HEK293 (cell line): Measurements from ENCODE around the gene LCOR.
A peak's percentile ranks its signal among the peaks of the same experiment; 100 is the strongest.

ENCODE experiments used
- CTCF ChIA-PET: fragments of 350-600 bp; formaldehyde crosslinking; extraction: SDS; loops from one replicate; lab custom pipeline; 2021; ENCODE audit warnings: antibody characterized with exemption; lab: Yijun Ruan, JAX
- POLR2A ChIA-PET: fragments of 300-600 bp; formaldehyde crosslinking; extraction: SDS; loops from one replicate; lab custom pipeline; 2020; ENCODE audit warnings: antibody characterized with exemption, inconsistent platforms; lab: Yijun Ruan, JAX
- H3K27ac ChIP-seq: fragments of 200-500 bp; sonication (Bioruptor generic); 2 replicates; pipeline ENCODE4 v1.5.1; 2014; ENCODE audit warnings: low read depth, low read length, control low read depth, inconsistent platforms; ENCODE audit errors: extremely low read depth
- H3K36me3 ChIP-seq, 2 experiments: fragments of 200-500 bp in 1 of 2; sonication (Bioruptor generic) in 1 of 2; 1 replicate in 1 of 2; 2 replicates in 1 of 2; pipeline ENCODE4 v1.5.1; 2014 to 2017; ENCODE audit warnings: inconsistent platforms in 2 of 2, low read length in 2 of 2; ENCODE audit not compliant: control insufficient read depth in 2 of 2, insufficient read depth in 1 of 2
- H3K4me1 ChIP-seq: fragments of 200-500 bp; sonication (Bioruptor generic); 2 replicates; pipeline ENCODE4 v1.5.1; 2014; ENCODE audit warnings: mild to moderate bottlenecking, low read length, inconsistent platforms; ENCODE audit not compliant: control insufficient read depth, insufficient read depth
- H3K4me3 ChIP-seq: 2 replicates; pipeline ENCODE4 v1.5.1; 2011; ENCODE audit warnings: low read depth, mild to moderate bottlenecking, control low read depth, low read length, moderate library complexity
- H3K9me3 ChIP-seq: fragments of 200-500 bp; sonication (Bioruptor generic); 2 replicates; pipeline ENCODE4 v1.5.1; 2014; ENCODE audit warnings: low read depth, low read length, inconsistent platforms; ENCODE audit not compliant: control insufficient read depth, insufficient read depth
- HOXA7 ChIP-seq: sonication (generic); formaldehyde crosslinking; IDR thresholded peaks from 2 replicates; pipeline ENCODE4 v1.8.1; 2022; ENCODE audit warnings: missing genetic modification reagents, borderline replicate concordance
- IKZF3 ChIP-seq: fragments of 450-650 bp; IDR thresholded peaks from 2 replicates; pipeline ENCODE4 v1.5.0; 2018; ENCODE audit warnings: missing biosample characterization, mild to moderate bottlenecking, missing genetic modification characterization, moderate library complexity
- SCRT2 ChIP-seq: fragments of 450-650 bp; formaldehyde crosslinking; IDR thresholded peaks from 2 replicates; pipeline ENCODE4 v1.5.1; 2016; ENCODE audit warnings: missing biosample characterization, missing genetic modification characterization
- SP7 ChIP-seq: fragments of 450-650 bp; formaldehyde crosslinking; IDR thresholded peaks from 2 replicates; pipeline ENCODE4 v1.5.1; 2016; ENCODE audit warnings: missing biosample characterization, missing genetic modification characterization
- ZNF140 ChIP-seq: fragments of 450-650 bp; formaldehyde crosslinking; IDR thresholded peaks from 2 replicates; pipeline ENCODE4 v1.5.1; 2016; ENCODE audit warnings: missing biosample characterization, missing genetic modification characterization
- ZNF2 ChIP-seq: fragments of 450-650 bp; formaldehyde crosslinking; IDR thresholded peaks from 2 replicates; pipeline ENCODE4 v1.5.1; 2016; ENCODE audit warnings: missing biosample characterization, missing genetic modification characterization
- ZNF248 ChIP-seq: fragments of 450-650 bp; formaldehyde crosslinking; IDR thresholded peaks from 2 replicates; pipeline ENCODE4 v1.5.1; 2017; ENCODE audit warnings: missing biosample characterization, missing genetic modification characterization
- ZNF341 ChIP-seq: fragments of 450-650 bp; formaldehyde crosslinking; IDR thresholded peaks from 2 replicates; pipeline ENCODE4; 2016; ENCODE audit warnings: low read depth, missing biosample characterization, missing genetic modification characterization
- ZNF350 ChIP-seq: fragments of 450-650 bp; formaldehyde crosslinking; IDR thresholded peaks from 2 replicates; pipeline ENCODE4 v1.5.0; 2017; ENCODE audit warnings: missing biosample characterization, mild to moderate bottlenecking, missing genetic modification characterization
- ZNF529 ChIP-seq: fragments of 450-650 bp; formaldehyde crosslinking; IDR thresholded peaks from 2 replicates; pipeline ENCODE4 v1.5.1; 2017; ENCODE audit warnings: missing genetic modification characterization, missing biosample characterization; ENCODE audit not compliant: insufficient replicate concordance
- ZNF596 ChIP-seq: fragments of 450-650 bp; IDR thresholded peaks from 2 replicates; pipeline ENCODE4 v1.5.0; 2018; ENCODE audit warnings: missing biosample characterization, mild to moderate bottlenecking, missing genetic modification characterization, moderate library complexity
- ZNF777 ChIP-seq: fragments of 450-650 bp; formaldehyde crosslinking; IDR thresholded peaks from 2 replicates; pipeline ENCODE4 v1.5.1; 2017; ENCODE audit warnings: missing biosample characterization, missing genetic modification characterization, borderline replicate concordance
- TF ChIP-seq, protein P1 (sequence below): fragments of 450-650 bp; formaldehyde crosslinking; IDR thresholded peaks from 2 replicates; pipeline ENCODE4 v1.5.1; 2016; ENCODE audit warnings: missing biosample characterization, missing genetic modification characterization
- TF ChIP-seq, protein P2 (sequence below): fragments of 450-650 bp; formaldehyde crosslinking; IDR thresholded peaks from 2 replicates; pipeline ENCODE4 v1.5.1; 2016; ENCODE audit warnings: missing biosample characterization, missing genetic modification characterization
- TF ChIP-seq, protein P3 (sequence below): fragments of 450-650 bp; formaldehyde crosslinking; IDR thresholded peaks from 2 replicates; pipeline ENCODE4 v1.5.1; 2016; ENCODE audit warnings: missing biosample characterization, missing genetic modification characterization
- TF ChIP-seq, protein P4 (sequence below): fragments of 450-650 bp; formaldehyde crosslinking; IDR thresholded peaks from 2 replicates; pipeline ENCODE4 v1.5.1; 2016; ENCODE audit warnings: missing biosample characterization, missing genetic modification characterization, low read depth

Gene LCOR

DNA sequence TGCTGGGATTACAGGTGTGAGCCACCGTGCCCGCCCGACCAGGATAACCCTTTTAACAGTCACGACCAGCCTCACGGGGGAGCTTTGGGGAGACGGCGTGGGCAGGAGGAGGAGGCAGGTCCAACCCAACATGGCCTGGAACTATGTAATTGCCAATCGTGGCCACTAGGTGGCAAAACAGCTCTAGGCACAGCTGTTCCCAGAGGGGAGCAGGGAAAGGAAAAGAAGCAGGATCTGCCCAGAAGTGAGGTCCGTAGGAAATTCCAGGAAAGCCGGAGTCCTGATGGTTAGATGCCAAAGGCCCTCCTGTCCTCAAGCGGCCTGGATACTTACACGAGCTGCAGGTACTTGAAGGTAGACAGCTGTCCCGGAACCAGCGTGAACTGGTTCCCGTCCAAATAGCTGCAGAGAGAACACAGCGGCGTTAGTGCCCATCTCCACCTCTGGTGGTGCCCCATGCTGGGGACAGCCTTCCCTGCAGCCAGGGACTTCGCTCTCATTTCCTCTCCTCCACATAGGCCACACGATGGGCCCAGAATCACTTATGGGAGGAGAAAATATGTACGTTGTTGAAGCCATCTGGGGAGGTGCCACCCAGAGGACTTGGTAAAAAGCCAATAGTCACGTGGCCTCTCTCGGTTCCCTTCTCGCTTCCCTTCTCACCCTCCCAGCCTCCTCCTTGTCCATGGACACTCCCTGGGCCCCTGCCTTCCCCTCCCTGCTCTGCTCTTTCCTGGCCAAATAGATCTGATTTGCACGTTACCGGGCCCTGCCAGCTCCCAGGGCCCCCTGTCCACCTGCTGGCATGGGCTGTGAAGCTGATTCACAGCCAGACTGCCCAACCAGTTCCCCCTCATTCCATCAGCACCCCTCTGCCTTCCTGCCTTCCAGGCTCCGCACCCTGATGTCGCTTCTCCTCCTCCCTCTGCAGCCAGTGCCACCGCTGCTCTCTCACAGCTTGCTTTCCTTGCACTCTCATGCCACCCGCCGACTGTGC is 205.6 kb downstream of the LCOR start (continued):
- TF ChIP-seq, protein P1, sequence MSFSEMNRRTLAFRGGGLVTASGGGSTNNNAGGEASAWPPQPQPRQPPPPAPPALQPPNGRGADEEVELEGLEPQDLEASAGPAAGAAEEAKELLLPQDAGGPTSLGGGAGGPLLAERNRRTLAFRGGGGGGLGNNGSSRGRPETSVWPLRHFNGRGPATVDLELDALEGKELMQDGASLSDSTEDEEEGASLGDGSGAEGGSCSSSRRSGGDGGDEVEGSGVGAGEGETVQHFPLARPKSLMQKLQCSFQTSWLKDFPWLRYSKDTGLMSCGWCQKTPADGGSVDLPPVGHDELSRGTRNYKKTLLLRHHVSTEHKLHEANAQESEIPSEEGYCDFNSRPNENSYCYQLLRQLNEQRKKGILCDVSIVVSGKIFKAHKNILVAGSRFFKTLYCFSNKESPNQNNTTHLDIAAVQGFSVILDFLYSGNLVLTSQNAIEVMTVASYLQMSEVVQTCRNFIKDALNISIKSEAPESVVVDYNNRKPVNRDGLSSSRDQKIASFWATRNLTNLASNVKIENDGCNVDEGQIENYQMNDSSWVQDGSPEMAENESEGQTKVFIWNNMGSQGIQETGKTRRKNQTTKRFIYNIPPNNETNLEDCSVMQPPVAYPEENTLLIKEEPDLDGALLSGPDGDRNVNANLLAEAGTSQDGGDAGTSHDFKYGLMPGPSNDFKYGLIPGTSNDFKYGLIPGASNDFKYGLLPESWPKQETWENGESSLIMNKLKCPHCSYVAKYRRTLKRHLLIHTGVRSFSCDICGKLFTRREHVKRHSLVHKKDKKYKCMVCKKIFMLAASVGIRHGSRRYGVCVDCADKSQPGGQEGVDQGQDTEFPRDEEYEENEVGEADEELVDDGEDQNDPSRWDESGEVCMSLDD = peak; percentile 67; the same call in 1 of the 2 replicates
- TF ChIP-seq ZNF2 (tag by site-specific recombination) = peak; percentile 72
- TF ChIP-seq, all 188 proteins: peak for 32

DNA sequence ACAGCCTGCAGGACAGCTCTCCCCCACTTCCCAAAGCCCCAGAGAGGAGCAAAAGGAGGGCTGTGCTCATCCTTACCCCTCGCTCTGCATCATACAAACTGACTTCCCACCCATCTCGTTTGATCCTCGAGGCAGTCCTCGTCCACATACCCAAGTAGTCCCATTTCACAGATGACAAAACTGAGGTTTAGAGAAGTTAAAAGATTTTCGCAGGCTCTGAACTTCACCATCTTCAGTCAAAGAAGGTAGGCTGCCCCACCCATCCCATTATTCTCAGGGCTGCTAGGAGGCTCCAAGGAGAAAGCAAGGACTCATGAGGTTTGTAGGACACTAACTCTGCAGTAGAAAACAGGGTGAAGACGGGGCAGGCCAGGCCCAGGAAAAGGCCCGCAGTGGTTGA is 206.6 kb downstream of the LCOR start:
- Histone ChIP-seq H3K9me3 (no peaks in the 10 kb centered on the region), H3K4me3 (no peak overlapping the region), H3K36me3 (no peaks in the 10 kb centered on the region), H3K4me1 (no peaks in the 10 kb centered on the region), H3K27ac (no peak overlapping the region)
- TF ChIP-seq, protein P2, sequence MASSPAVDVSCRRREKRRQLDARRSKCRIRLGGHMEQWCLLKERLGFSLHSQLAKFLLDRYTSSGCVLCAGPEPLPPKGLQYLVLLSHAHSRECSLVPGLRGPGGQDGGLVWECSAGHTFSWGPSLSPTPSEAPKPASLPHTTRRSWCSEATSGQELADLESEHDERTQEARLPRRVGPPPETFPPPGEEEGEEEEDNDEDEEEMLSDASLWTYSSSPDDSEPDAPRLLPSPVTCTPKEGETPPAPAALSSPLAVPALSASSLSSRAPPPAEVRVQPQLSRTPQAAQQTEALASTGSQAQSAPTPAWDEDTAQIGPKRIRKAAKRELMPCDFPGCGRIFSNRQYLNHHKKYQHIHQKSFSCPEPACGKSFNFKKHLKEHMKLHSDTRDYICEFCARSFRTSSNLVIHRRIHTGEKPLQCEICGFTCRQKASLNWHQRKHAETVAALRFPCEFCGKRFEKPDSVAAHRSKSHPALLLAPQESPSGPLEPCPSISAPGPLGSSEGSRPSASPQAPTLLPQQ (tag by site-specific recombination) = no peak
- TF ChIP-seq ZNF341 (tag by site-specific recombination) = no peak
- TF ChIP-seq, protein P3, sequence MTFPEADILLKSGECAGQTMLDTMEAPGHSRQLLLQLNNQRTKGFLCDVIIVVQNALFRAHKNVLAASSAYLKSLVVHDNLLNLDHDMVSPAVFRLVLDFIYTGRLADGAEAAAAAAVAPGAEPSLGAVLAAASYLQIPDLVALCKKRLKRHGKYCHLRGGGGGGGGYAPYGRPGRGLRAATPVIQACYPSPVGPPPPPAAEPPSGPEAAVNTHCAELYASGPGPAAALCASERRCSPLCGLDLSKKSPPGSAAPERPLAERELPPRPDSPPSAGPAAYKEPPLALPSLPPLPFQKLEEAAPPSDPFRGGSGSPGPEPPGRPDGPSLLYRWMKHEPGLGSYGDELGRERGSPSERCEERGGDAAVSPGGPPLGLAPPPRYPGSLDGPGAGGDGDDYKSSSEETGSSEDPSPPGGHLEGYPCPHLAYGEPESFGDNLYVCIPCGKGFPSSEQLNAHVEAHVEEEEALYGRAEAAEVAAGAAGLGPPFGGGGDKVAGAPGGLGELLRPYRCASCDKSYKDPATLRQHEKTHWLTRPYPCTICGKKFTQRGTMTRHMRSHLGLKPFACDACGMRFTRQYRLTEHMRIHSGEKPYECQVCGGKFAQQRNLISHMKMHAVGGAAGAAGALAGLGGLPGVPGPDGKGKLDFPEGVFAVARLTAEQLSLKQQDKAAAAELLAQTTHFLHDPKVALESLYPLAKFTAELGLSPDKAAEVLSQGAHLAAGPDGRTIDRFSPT (tag by site-specific recombination) = no peak
- no peak for TF ChIP-seq ZNF529
- no peak for TF ChIP-seq ZNF777 (tag by site-specific recombination)
- no peak for TF ChIP-seq ZNF140 (tag by site-specific recombination)
- TF ChIP-seq ZNF350 = no peak
- TF ChIP-seq IKZF3 (tag by site-specific recombination) = no peak
- TF ChIP-seq ZNF596 (tag by site-specific recombination) = no peak
- TF ChIP-seq HOXA7 (CRISPR knock-in tag) = no peak
- no peak for TF ChIP-seq ZNF248 (tag by site-specific recombination)
- TF ChIP-seq SP7 (tag by site-specific recombination) = no peak
- CTCF ChIA-PET = interaction anchor here (0.5 to 5.6 kb wide), 9 partner anchors 12 to 701 kb away, joined by 3 to 73 read pairs (median 5); no protein-coding TSS in a partner anchor
- POLR2A ChIA-PET = no interaction called here

DNA sequence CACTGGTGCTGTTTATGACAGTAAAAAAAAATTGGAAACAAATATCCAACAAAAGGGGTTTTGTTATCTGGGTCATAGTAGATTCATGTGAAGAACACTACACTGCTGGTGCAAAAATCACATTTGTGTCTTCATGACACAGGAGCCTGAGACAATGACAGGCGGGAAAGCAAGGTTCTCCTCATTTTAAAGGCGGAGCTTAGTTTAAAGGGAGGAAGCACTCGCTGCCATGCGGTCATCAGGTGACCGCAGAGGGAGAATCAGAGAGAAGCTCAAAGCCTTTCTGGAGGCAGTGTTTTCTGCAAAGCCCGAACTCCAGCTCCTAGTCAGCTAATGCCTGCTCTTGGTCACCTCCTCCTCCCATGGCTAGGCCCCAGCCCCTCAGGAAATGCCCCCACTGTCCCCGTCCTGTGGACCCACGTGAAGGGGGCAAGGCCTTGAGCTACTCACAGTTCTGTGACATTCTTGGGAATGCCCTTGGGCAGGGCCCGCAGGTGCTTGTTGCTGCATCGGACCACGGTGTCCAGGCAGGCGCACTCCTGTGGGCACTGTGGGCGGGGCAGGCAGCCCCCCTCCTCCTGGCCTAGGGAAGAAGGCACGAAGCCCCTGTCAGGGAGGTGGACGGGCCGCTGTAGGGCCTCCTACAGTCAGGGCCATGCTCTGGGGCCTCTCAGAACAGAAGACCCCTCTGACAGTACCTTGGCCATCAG is 207.6 kb downstream of the LCOR start:
- CTCF ChIA-PET = interaction anchor here (0.7 to 5.6 kb wide), 5 partner anchors 13 to 193 kb away, joined by 3 to 73 read pairs (median 25); no protein-coding TSS in a partner anchor
- no peak overlapping the region for H3K27ac ChIP-seq
- no peaks in the 10 kb centered on the region for H3K9me3 ChIP-seq
- TF ChIP-seq, protein P4, sequence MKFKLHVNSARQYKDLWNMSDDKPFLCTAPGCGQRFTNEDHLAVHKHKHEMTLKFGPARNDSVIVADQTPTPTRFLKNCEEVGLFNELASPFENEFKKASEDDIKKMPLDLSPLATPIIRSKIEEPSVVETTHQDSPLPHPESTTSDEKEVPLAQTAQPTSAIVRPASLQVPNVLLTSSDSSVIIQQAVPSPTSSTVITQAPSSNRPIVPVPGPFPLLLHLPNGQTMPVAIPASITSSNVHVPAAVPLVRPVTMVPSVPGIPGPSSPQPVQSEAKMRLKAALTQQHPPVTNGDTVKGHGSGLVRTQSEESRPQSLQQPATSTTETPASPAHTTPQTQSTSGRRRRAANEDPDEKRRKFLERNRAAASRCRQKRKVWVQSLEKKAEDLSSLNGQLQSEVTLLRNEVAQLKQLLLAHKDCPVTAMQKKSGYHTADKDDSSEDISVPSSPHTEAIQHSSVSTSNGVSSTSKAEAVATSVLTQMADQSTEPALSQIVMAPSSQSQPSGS (tag by site-specific recombination) = no peak
- peak; percentile 61 for TF ChIP-seq SCRT2 (tag by site-specific recombination)
- no peaks in the 10 kb centered on the region for H3K4me1 ChIP-seq
- H3K4me3 ChIP-seq = no peak overlapping the region
- POLR2A ChIA-PET = no interaction called here
- H3K36me3 ChIP-seq = no peaks in the 10 kb centered on the region
